GM06990 (cell line): ENCODE data around the gene CRELD1.
"Not testable (repeated sequence)": the region's sequence is repeated elsewhere in the genome, so short reads cannot be mapped to it uniquely, and the experiment has no call there.

Experiments used
- DNase-seq: peaks from one replicate; pipeline ENCODE4 v3.0.0-alpha.2; 2011; ENCODE audit not compliant: insufficient read length; ENCODE audit errors: extremely low read depth
- H3K27me3 ChIP-seq: replicated peaks from 2 replicates; pipeline ENCODE4 v1.6.0; 2011; ENCODE audit warnings: low read length; ENCODE audit not compliant: control insufficient read depth, insufficient read depth
- H3K36me3 ChIP-seq: 2 replicates; pipeline ENCODE4 v1.5.1; 2011; ENCODE audit warnings: low read length; ENCODE audit not compliant: control insufficient read depth, insufficient read depth
- H3K4me3 ChIP-seq: replicated peaks from 2 replicates; pipeline ENCODE4 v1.5.1; 2011; ENCODE audit warnings: low read depth, mild to moderate bottlenecking, control low read depth, low read length
- CTCF ChIP-seq: IDR thresholded peaks from 2 replicates; pipeline ENCODE4 v1.5.1; 2011; ENCODE audit warnings: low read length, control low read depth, mild to moderate bottlenecking, inconsistent platforms; ENCODE audit not compliant: insufficient read depth, poor library complexity, severe bottlenecking

The CRELD1 gene

GRCh38 chr3:9889405-9889804 is 44.2 kb upstream of the CRELD1 start:
- no peak for TF ChIP-seq CTCF
- DNase-seq, result no peak

DNA sequence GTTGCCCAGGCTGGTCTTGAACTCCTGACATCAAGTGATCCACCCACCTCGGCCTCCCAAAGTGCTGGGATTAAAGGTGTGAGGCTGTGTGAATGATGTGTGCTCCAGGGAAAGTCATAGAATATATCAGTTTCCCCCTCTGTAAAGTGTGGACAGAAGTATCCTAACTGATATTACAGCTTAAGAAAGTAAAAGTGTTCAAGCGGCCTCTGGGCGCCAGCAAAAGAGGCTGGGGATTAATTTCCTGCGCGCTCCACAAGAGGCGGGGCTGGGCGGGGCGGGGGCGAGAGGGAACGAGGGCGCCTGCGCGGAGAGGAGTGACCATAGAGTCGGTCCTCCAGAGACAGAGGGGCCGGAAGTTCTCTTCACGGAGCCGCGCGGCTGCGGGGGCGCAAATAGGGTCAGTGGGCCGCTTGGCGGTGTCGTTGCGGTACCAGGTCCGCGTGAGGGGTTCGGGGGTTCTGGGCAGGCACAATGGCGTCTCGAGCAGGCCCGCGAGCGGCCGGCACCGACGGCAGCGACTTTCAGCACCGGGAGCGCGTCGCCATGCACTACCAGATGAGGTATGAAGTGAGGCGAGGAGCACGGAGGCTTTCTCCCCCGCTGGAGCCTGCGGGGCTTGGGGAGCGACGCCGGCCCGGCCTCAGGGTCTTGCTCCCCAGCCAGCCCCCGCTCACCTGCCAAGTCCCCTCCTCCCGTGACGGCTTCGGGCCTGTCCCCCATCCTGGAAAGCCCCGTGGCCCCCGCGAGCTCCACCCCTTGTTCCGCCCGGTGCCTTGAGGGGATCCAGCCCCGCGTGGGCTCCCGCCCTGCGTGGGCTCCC is 43.2 kb upstream of the CRELD1 start, which contains the start of gene JAGN1:
TSS of gene JAGN1 (plus strand) at position 362 of the 823 bp plus-strand sequence. CDS start at position 475, 113 bp downstream.
- no peak for TF ChIP-seq CTCF
- H3K36me3 ChIP-seq, result peaks cover 10% of the 10 kb centered on the region
- peak; percentile 93 for DNase-seq
- peak within 1 kb of the TSS; percentile 100 for H3K4me3 ChIP-seq
- no peaks in the 10 kb centered on the region for H3K27me3 ChIP-seq

More at GRCh38 chr3:9889405-9889804, 44.2 kb upstream of the CRELD1 start:
- Histone ChIP-seq H3K4me3 (no peak overlapping the region), H3K36me3 (peaks cover 10% of the 10 kb centered on the region), H3K27me3 (no peaks in the 10 kb centered on the region)

- peak overlapping the region; percentile 100 for H3K4me3 ChIP-seq
- TF ChIP-seq CTCF, result no peak
- peaks cover 10% of the 10 kb centered on the region for H3K36me3 ChIP-seq
- H3K27me3 ChIP-seq, result no peaks in the 10 kb centered on the region
- no peak for DNase-seq
These were observed 42.5 kb upstream of the CRELD1 start for GRCh38 chr3:9891072-9891622.

DNA sequence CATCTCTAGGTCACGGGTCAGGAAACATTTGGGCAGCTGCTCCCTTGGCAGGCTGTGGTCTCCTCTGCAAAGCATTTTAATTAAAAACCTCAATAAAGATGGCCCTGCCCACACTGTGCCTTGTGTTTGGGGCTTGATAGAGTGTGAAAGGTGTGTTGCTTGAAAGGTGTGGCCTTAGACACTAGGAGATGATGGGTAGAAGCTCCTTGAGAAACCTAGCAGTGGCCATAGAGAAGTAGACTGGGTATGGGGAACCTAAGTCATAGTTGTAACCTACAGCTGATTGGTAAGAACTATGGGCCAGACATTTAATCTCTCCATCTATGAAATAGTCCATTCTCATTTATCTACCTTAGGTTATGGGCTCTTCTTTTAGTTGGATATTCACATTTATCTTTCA is 39.9 kb upstream of the CRELD1 start:
- Histone ChIP-seq H3K4me3 (no peak overlapping the region), H3K27me3 (no peaks in the 10 kb centered on the region), H3K36me3 (peaks cover 10% of the 10 kb centered on the region)
- DNase-seq, result no peak
- no peak for TF ChIP-seq CTCF

- H3K36me3 ChIP-seq, result peaks cover 10% of the 10 kb centered on the region
- not testable (repeated sequence) for DNase-seq, H3K27me3 ChIP-seq, H3K4me3 ChIP-seq
These were observed 37.9 kb upstream of the CRELD1 start for GRCh38 chr3:9895715-9896114.

- peaks cover 10% of the 10 kb centered on the region for H3K36me3 ChIP-seq
- not testable (repeated sequence) for DNase-seq, H3K27me3 ChIP-seq, H3K4me3 ChIP-seq
These were observed 36.8 kb upstream of the CRELD1 start for GRCh38 chr3:9896755-9897407.
